DOHH2 (cell line): ENCODE data around the gene TXNDC17.
"Not testable (repeated sequence)": the region's sequence is repeated elsewhere in the genome, so short reads cannot be mapped to it uniquely, and the experiment has no call there.

Experiments
- H3F3A ChIP-seq: fragments of 200-600 bp; sonication (generic), shearing (Covaris generic); 2 replicates; pipeline ENCODE4 v1.6.0; 2016; ENCODE audit warnings: antibody characterized with exemption, mild to moderate bottlenecking; ENCODE audit not compliant: control insufficient read depth, insufficient read depth
- H3K27ac ChIP-seq: fragments of 200-600 bp; sonication (generic); 2 replicates; pipeline ENCODE4 v1.5.1; 2014; ENCODE audit warnings: low read depth, mild to moderate bottlenecking, low read length, moderate library complexity
- H3K27me3 ChIP-seq: fragments of 200-600 bp; sonication (generic); 2 replicates; pipeline ENCODE4 v1.6.1; 2014; ENCODE audit warnings: mild to moderate bottlenecking, low read length, mixed read lengths; ENCODE audit not compliant: control insufficient read depth
- H3K36me3 ChIP-seq: fragments of 200-600 bp; sonication (generic); 2 replicates; pipeline ENCODE4 v1.6.1; 2014; ENCODE audit warnings: mild to moderate bottlenecking, low read length, moderate library complexity, mixed read lengths; ENCODE audit not compliant: control insufficient read depth
- H3K4me1 ChIP-seq: fragments of 200-600 bp; sonication (generic); 2 replicates; pipeline ENCODE4 v1.6.1; 2014; ENCODE audit warnings: mild to moderate bottlenecking, low read length, mixed read lengths; ENCODE audit not compliant: control insufficient read depth
- H3K4me2 ChIP-seq: fragments of 200-600 bp; sonication (generic); 2 replicates; pipeline ENCODE4 v1.6.0; 2014; ENCODE audit warnings: mild to moderate bottlenecking, low read length, moderate library complexity
- H3K4me3 ChIP-seq: fragments of 200-600 bp; sonication (generic); 2 replicates; pipeline ENCODE4 v1.5.1; 2014; ENCODE audit warnings: mild to moderate bottlenecking, low read length, mixed read lengths
- H3K79me2 ChIP-seq: fragments of 200-600 bp; sonication (generic); 2 replicates; pipeline ENCODE4 v1.6.1; 2014; ENCODE audit warnings: mild to moderate bottlenecking, low read length, mixed read lengths; ENCODE audit not compliant: control insufficient read depth
- H3K9me2 ChIP-seq: fragments of 200-600 bp; sonication (generic); replicated peaks from 2 replicates; pipeline ENCODE4 v1.6.1; 2014; ENCODE audit warnings: mild to moderate bottlenecking, low read length, mixed read lengths; ENCODE audit not compliant: control insufficient read depth
- H3K9me3 ChIP-seq: fragments of 200-600 bp; sonication (generic); 2 replicates; pipeline ENCODE4 v1.6.1; 2014; ENCODE audit warnings: antibody characterized with exemption, low read length, mixed read lengths; ENCODE audit not compliant: control insufficient read depth, insufficient read depth
- H4K20me1 ChIP-seq: fragments of 200-600 bp; sonication (generic); 2 replicates; pipeline ENCODE4 v1.6.0; 2014; ENCODE audit warnings: low read depth, mild to moderate bottlenecking, antibody characterized with exemption, low read length, moderate library complexity; ENCODE audit not compliant: control insufficient read depth, insufficient read depth
- EZH2phosphoT487 ChIP-seq: fragments of 200-600 bp; sonication (generic); IDR thresholded peaks from 2 replicates; pipeline ENCODE4 v1.6.1; 2017; ENCODE audit warnings: borderline replicate concordance, mild to moderate bottlenecking, antibody characterized with exemption, low read length, moderate library complexity, mixed read lengths
- TF ChIP-seq, protein P1 (sequence below): fragments of 200-600 bp; sonication (generic); IDR thresholded peaks from one replicate; pipeline ENCODE4 v1.5.1; 2014; ENCODE audit warnings: antibody characterized with exemption, mild to moderate bottlenecking, low read depth, low read length; ENCODE audit not compliant: poor library complexity, severe bottlenecking

The TXNDC17 gene

DNA sequence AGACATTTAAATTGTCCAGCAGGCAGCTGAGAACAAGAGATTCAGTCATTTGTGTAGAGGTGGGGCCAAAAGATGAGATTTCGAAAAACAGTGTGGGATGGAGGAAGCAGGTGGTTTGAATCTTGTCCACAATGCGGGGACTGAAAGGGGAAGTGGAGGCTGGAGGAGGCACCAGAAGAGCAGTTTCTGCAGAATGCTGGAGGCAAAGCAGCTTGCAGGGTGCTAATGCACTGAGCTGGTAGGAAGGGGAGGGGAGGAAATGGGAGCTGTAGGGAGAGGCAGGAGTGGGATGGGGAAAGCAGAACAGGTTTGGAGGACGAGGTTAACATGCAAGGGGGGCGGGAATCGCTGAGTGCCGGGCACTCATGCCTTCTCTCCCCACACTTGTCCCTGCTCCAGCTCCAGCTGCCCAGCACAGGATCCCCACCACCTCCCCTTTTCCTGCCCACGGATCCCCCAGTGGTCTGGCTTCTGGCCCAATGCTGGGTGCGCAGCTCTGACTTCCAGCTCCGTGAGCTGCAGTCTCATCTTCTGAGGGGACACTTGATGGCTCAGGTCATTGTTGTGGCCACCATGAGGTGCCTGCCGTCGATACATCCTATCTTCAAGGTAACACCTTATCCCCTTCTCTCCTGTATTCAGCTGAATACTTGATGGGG, 20.1 kb downstream of the TXNDC17 start:
- Histone ChIP-seq H3K27ac (peak overlapping the region; percentile 70), H4K20me1 (no peaks in the 10 kb centered on the region), H3K9me2 (no peaks in the 10 kb centered on the region), H3K4me1 (peaks cover 47% of the 10 kb centered on the region), H3K9me3 (no peaks in the 10 kb centered on the region), H3K79me2 (peaks cover 8% of the 10 kb centered on the region), H3F3A (peaks cover 5% of the 10 kb centered on the region), H3K4me3 (peak overlapping the region; percentile 59), H3K4me2 (peak overlapping the region; percentile 87), H3K36me3 (no peaks in the 10 kb centered on the region), H3K27me3 (no peaks in the 10 kb centered on the region)
- TF ChIP-seq EZH2phosphoT487: no peak
- TF ChIP-seq, protein P1, sequence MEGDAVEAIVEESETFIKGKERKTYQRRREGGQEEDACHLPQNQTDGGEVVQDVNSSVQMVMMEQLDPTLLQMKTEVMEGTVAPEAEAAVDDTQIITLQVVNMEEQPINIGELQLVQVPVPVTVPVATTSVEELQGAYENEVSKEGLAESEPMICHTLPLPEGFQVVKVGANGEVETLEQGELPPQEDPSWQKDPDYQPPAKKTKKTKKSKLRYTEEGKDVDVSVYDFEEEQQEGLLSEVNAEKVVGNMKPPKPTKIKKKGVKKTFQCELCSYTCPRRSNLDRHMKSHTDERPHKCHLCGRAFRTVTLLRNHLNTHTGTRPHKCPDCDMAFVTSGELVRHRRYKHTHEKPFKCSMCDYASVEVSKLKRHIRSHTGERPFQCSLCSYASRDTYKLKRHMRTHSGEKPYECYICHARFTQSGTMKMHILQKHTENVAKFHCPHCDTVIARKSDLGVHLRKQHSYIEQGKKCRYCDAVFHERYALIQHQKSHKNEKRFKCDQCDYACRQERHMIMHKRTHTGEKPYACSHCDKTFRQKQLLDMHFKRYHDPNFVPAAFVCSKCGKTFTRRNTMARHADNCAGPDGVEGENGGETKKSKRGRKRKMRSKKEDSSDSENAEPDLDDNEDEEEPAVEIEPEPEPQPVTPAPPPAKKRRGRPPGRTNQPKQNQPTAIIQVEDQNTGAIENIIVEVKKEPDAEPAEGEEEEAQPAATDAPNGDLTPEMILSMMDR: no peak

DNA sequence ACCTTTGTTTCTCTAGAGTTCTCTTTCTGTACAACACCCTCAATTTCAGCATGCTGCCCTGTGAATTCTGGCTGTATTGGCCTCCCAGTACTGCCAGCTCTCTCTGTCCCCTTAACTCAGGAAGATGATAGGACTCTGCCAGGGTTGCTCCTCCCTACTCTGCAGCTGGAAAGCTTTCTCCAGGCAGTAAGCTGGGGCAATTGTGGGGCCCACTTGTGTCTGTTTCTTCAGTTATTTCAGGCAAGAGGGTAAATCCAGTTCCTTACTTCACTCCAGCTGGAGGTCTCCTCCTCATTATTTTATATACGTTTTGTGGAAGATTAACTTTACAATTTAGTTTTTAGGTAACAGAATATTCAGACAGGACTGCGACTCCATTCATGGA, 20.6 kb downstream of the TXNDC17 start:
- Histone ChIP-seq H3F3A (peaks cover 5% of the 10 kb centered on the region), H3K4me1 (peaks cover 47% of the 10 kb centered on the region), H3K36me3 (no peaks in the 10 kb centered on the region), H3K9me2 (no peaks in the 10 kb centered on the region), H3K79me2 (peaks cover 8% of the 10 kb centered on the region), H3K4me2 (peak overlapping the region; percentile 87), H3K9me3 (no peaks in the 10 kb centered on the region), H3K27ac (peak overlapping the region; percentile 70), H3K27me3 (no peaks in the 10 kb centered on the region), H4K20me1 (no peaks in the 10 kb centered on the region), H3K4me3 (peak overlapping the region; percentile 59)
- no peak for TF ChIP-seq EZH2phosphoT487
- TF ChIP-seq, protein P1: no peak

DNA sequence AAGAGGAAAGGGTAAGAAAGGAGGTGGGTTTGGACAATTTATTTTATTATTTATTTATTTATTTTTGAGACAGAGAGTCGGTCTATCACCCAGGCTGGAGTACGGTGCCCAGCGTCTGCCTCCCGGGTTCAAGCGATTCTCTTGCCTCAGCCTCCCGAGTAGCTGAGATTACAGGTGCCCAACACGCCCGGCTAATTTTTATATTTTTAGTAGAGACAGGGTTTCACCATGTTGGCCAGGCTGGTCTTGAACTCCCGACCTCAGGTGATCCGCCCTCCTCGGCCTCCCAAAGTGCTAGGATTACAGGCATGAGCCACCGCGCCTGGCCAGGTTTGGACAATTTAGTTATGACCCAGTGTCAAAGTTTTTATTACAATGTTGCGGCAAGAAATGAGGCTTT, 22.3 kb downstream of the TXNDC17 start:
- not testable (repeated sequence) for H3K9me3 ChIP-seq, H3K79me2 ChIP-seq, H3K27ac ChIP-seq, H3K4me2 ChIP-seq, H3K27me3 ChIP-seq, H4K20me1 ChIP-seq, H3K36me3 ChIP-seq, H3F3A ChIP-seq, H3K4me3 ChIP-seq, H3K9me2 ChIP-seq
- H3K4me1 ChIP-seq: peaks cover 37% of the 10 kb centered on the region

DNA sequence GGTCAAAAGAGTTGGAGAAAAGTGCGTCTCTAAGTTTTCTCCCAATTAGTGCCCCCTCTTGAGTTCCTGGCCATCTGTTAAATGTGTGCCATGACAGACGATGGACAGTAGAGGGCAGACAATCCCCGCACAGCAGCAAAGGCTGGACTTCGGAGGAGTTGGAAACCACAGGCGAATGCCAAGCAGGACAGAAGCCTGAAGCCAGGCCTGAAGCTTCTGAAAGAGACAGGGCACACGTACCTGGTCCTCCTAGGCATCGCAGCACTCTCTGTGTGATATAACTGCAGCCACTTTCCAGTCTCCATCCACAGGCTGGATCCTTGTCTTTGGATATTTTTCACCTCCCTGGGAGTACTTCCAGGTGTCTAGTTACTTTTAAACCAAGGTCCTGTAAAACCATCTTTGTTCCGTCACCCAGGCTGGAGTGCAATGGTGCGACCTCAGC, 25.2 kb downstream of the TXNDC17 start:
- Histone ChIP-seq H3K79me2 (no peaks in the 10 kb centered on the region), H3K36me3 (no peaks in the 10 kb centered on the region), H3K9me2 (no peaks in the 10 kb centered on the region), H3K27ac (no peak overlapping the region), H3K27me3 (no peaks in the 10 kb centered on the region), H3K4me2 (no peak overlapping the region), H3K4me3 (no peak overlapping the region), H3F3A (0 out of 2 replicates have a peak, but pooled peaks cover under 1% of the 10 kb centered on the region), H4K20me1 (peaks cover 2% of the 10 kb centered on the region; the same call in 1 of the 2 replicates), H3K4me1 (peaks cover 17% of the 10 kb centered on the region), H3K9me3 (no peaks in the 10 kb centered on the region)
- TF ChIP-seq, protein P1: peak; percentile 88
- TF ChIP-seq EZH2phosphoT487: no peak
